Hindlimb muscle (tissue), 1 donor: ENCODE measurements around the gene PRKCA. TPM values are rescaled to one million over a fixed set of nuclear protein-coding genes. Genes with fewer than 3 reads are reported as not detected.

ENCODE experiments used
- DNase-seq: peaks from one replicate; pipeline ENCODE4 v3.0.0-alpha.2; 2013
- polyA plus RNA-seq: library from polyadenylated mRNA; unstranded; fragments of 120-200 nt; gene quantifications from one replicate; pipeline ENCODE4 v1.2.1, GENCODE V29; 2013; ENCODE audit not compliant: insufficient read length

Gene PRKCA
- polyA plus RNA-seq, 1 donor: 2.9 TPM

GRCh38 chr17:66491665-66492064, 189.3 kb downstream of the PRKCA start:
- no peak for DNase-seq

- no peak for DNase-seq
Measured at GRCh38 chr17:66492080-66492479, 189.7 kb downstream of the PRKCA start.

- DNase-seq: no peak
Measured at GRCh38 chr17:66492561-66493005, 190.2 kb downstream of the PRKCA start.

GRCh38 chr17:66493283-66494019, 191.0 kb downstream of the PRKCA start:
- DNase-seq: no peak

GRCh38 chr17:66494023-66494803, 191.8 kb downstream of the PRKCA start:
- DNase-seq: no peak

GRCh38 chr17:66495035-66495434, 192.6 kb downstream of the PRKCA start:
- DNase-seq: no peak

GRCh38 chr17:66496306-66496705, 193.9 kb downstream of the PRKCA start:
- DNase-seq: no peak

- DNase-seq: no peak
Measured at GRCh38 chr17:66498580-66498979, 196.2 kb downstream of the PRKCA start.

GRCh38 chr17:66506641-66507040, 204.2 kb downstream of the PRKCA start:
- DNase-seq: no peak

- DNase-seq: no peak
Measured at GRCh38 chr17:66507103-66507923, 204.9 kb downstream of the PRKCA start.

GRCh38 chr17:66507982-66508760, 205.8 kb downstream of the PRKCA start:
- no peak for DNase-seq

- no peak for DNase-seq
Measured at GRCh38 chr17:66508896-66509844, 206.8 kb downstream of the PRKCA start.

- DNase-seq: no peak
Measured at GRCh38 chr17:66509926-66510325, 207.5 kb downstream of the PRKCA start.

GRCh38 chr17:66511135-66511534, 208.7 kb downstream of the PRKCA start:
- DNase-seq: no peak

GRCh38 chr17:66514227-66514806, 211.9 kb downstream of the PRKCA start:
- DNase-seq: no peak

- DNase-seq: no peak
Measured at GRCh38 chr17:66515974-66516373, 213.6 kb downstream of the PRKCA start.

- no peak for DNase-seq
Measured at GRCh38 chr17:66517336-66518009, 215.1 kb downstream of the PRKCA start.

GRCh38 chr17:66518108-66518507, 215.7 kb downstream of the PRKCA start:
- DNase-seq: no peak

GRCh38 chr17:66518677-66519076, 216.3 kb downstream of the PRKCA start:
- DNase-seq: no peak

- DNase-seq: no peak
Measured at GRCh38 chr17:66519154-66519553, 216.7 kb downstream of the PRKCA start.
